ENCODE results near the gene SLC8B1. TPM values are rescaled to one million over a fixed set of nuclear protein-coding genes. Genes with fewer than 3 reads are reported as not detected.

Gene SLC8B1
- 12.1 and 20.9 TPM in 2 replicates for total RNA-seq

DNA sequence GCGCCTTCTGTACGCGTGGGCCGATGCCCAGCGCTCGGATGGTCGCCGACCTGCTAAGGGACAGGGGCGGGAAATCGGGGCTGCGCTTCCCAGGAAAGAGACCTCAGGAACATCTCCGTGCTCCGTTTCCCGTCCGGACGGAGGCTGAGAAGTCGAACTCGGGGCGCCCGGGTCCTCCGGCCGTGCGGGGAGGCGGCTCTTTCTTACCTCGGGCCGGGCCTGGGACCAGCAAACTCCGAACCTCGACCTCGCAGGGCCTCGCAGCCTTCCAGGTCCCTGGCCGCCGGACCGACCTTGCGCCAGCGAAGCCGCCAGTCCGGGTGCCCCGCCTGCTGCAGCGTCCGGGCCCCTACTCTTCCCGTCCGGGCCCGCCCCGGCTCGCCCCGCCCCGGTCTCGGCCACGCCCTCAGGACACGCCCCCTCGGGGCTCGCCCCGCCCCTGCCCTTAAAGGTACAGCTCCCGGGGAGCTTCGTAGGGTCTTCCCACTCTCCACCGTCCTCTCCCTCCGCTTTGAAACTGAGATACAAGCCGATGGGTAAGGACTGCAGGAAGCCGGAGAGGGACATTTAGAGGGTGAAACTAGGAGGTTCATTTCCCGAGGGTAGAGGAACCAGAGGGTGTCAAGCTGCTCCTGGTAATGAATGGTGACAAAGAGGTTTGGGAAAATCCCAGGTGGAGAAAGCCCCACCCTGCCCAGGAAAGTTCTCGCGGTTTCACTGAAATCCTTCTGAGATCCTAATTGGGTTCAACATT lies at the start of gene SLC8B1:
TSS of gene SLC8B1 (minus strand) at position 324 of the 754 bp plus-strand sequence. CDS start 2,231 bp downstream, outside the sequence.

DNA sequence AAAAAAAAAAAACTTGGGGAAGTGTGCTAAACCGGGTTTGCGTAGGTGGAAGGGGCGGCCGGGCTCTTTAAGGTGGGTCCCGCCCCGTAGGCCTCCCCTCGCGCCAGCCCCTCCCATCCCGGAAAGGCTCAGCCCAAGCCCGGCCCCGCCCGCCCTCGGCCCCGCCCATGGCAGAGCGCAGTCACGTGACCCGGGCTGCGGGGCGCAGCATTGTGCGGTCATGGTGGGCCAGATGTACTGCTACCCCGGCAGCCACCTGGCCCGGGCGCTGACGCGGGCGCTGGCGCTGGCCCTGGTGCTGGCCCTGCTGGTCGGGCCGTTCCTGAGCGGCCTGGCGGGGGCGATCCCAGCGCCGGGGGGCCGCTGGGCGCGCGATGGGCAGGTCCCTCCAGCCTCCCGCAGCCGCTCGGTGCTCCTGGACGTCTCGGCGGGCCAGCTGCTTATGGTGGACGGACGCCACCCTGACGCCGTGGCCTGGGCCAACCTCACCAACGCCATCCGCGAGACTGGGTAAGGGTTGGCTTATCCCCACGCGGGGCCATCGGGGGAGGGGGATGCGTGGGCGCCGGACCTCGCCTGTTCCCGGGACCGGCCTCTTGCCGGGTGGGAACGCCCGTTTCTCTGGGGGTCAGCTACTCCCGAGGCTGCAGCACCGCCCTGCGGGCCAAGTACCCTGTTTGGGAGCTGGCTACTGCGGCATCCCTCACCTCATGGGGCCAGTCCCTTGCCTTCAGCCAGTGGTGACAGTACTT lies 23.6 kb upstream of the SLC8B1 start, which contains the start of gene PLBD2:
TSS of gene PLBD2 (plus strand) at position 207 of the 752 bp plus-strand sequence. CDS start at position 221, 14 bp downstream.

Other genes with a start within 250 kb of the SLC8B1 start
- gene RASAL1, start 199.3 kb downstream of the SLC8B1 start, total RNA-seq = not detected in 2 replicates
- not detected in 2 replicates for gene CFAP73, start 185.4 kb downstream of the SLC8B1 start, total RNA-seq
- 24.8 and 49.8 TPM in 2 replicates for gene DDX54, start 149.6 kb downstream of the SLC8B1 start, total RNA-seq
- 17.8 and 22.0 TPM in 2 replicates for gene RITA1, start 149.4 kb downstream of the SLC8B1 start, total RNA-seq
- 14.6 and 20.6 TPM in 2 replicates for gene TPCN1, start 113.6 kb downstream of the SLC8B1 start, total RNA-seq
- gene PLBD2, start 23.5 kb upstream of the SLC8B1 start, total RNA-seq = 22.0 and 59.2 TPM in 2 replicates
- not detected in 2 replicates for gene SDS, start 68.8 kb upstream of the SLC8B1 start, total RNA-seq
- 11.6 and 30.1 TPM in 2 replicates for gene SDSL, start 87.3 kb upstream of the SLC8B1 start, total RNA-seq
- gene LHX5, start 136.8 kb upstream of the SLC8B1 start, total RNA-seq = not detected in 2 replicates